ENCODE results near the gene LAP3. TPM values are rescaled to one million over a fixed set of nuclear protein-coding genes. Genes with fewer than 3 reads are reported as not detected.

Gene LAP3
- total RNA-seq, 1 donor from 2014 or later, result 75.8 TPM

- TF ChIP-seq CTCF (conservative IDR thresholded peaks at IDR 0.05; ENCODE audit: low read depth, low read length), result no peak
- no peak for DNase-seq (ENCODE audit: low read depth)
- no peak overlapping the region for H3K4me3 ChIP-seq (ENCODE audit: low read depth, low read length)
Measured at GRCh38 chr4:17646693-17647092, 69.7 kb downstream of the LAP3 start.

- no peak for DNase-seq (ENCODE audit: low read depth)
- no peak for TF ChIP-seq CTCF (conservative IDR thresholded peaks at IDR 0.05; ENCODE audit: low read depth, low read length)
- no peak overlapping the region for H3K4me3 ChIP-seq (ENCODE audit: low read depth, low read length)
Measured at GRCh38 chr4:17647176-17647806, 70.3 kb downstream of the LAP3 start.

GRCh38 chr4:17647927-17648326 lies 70.9 kb downstream of the LAP3 start:
- TF ChIP-seq CTCF (conservative IDR thresholded peaks at IDR 0.05; ENCODE audit: low read depth, low read length), result peak; percentile 33
- DNase-seq (ENCODE audit: low read depth), result no peak
- no peak overlapping the region for H3K4me3 ChIP-seq (ENCODE audit: low read depth, low read length)

GRCh38 chr4:17650406-17650805 lies 73.4 kb downstream of the LAP3 start:
- no peak overlapping the region for H3K4me3 ChIP-seq (ENCODE audit: low read depth, low read length)
- TF ChIP-seq CTCF (conservative IDR thresholded peaks at IDR 0.05; ENCODE audit: low read depth, low read length), result no peak
- no peak for DNase-seq (ENCODE audit: low read depth)

- no peak for TF ChIP-seq CTCF (conservative IDR thresholded peaks at IDR 0.05; ENCODE audit: low read depth, low read length)
- H3K4me3 ChIP-seq (ENCODE audit: low read depth, low read length), result no peak overlapping the region
- DNase-seq (ENCODE audit: low read depth), result no peak
Measured at GRCh38 chr4:17654701-17655100, 77.7 kb downstream of the LAP3 start.

GRCh38 chr4:17657090-17657489 lies 80.1 kb downstream of the LAP3 start:
- no peak overlapping the region for H3K4me3 ChIP-seq (ENCODE audit: low read depth, low read length)
- no peak for DNase-seq (ENCODE audit: low read depth)
- TF ChIP-seq CTCF (conservative IDR thresholded peaks at IDR 0.05; ENCODE audit: low read depth, low read length), result no peak

Other genes starting within 250 kb of the LAP3 start
- gene QDPR, start 65.1 kb upstream of the LAP3 start, total RNA-seq, result 11.9 and 15.7 TPM in 2 replicates
- gene CLRN2, start 62.0 kb upstream of the LAP3 start, total RNA-seq, result not detected in 2 replicates
- gene MED28, start 37.4 kb downstream of the LAP3 start, total RNA-seq, result 6.9 and 8.9 TPM in 2 replicates
- gene FAM184B, start 204.4 kb downstream of the LAP3 start, total RNA-seq, result 0.07 and 0.17 TPM in 2 replicates
- 18.6 and 27.0 TPM in 2 replicates for gene DCAF16, start 233.6 kb downstream of the LAP3 start, total RNA-seq
- 56.4 and 66.9 TPM in 2 replicates for gene NCAPG, start 233.8 kb downstream of the LAP3 start, total RNA-seq